Measurements from ENCODE around the gene ANKRD2.

DNA sequence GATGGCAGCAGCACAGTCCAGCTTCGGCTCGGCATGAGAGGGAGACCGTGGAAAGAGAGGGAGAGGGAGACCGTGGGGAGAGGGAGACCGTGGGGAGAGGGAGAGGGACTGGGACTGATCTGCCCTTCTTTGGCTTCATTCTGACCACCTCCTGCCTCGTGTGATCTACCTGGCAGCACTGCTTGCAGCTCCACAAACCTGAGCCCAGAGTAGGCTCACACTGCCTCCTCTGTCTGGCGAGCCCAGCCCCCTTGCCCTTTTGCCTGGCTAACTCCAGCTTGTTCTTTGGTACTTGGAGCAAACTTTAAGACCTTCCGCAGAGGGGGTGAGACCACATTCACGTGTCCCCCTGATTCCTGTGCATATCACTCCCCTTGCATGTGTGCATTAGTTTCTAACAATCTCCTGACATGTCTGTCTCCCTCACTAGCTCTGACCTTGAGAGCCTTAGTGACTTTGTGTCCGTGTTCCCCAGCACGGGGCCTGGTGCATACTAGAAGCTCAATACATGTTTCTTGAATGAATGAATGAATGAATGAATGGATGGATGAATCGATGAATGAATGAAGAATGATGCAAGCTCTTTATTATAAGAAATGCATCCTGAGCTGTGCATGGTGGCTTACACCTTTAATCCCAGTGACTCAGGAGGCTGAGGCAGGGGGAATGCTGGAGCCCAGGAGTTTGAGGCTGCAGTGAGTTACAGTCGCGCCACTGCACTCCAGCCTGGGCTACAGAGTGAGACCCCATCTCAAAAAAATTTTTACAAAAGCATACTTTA lies 42.7 kb upstream of the ANKRD2 start:
- TF ChIP-seq POLR2AphosphoS5 (IDR thresholded peaks at IDR 0.05; ENCODE audit: low read depth, low read length) (no peak), TAF1 (IDR thresholded peaks at IDR 0.05; ENCODE audit: low read depth, low read length) (no peak), POLR2A (IDR thresholded peaks at IDR 0.05; ENCODE audit: low read depth, low read length) (no peak)
